Gastrocnemius medialis (tissue), 4 donors: ENCODE data around the gene ARFGAP1. TPM values are rescaled to one million over a fixed set of nuclear protein-coding genes. Genes with fewer than 3 reads are reported as not detected.

Experiments used
- ATAC-seq, 2 donors: fragments of 150-250 bp; one replicate each; pipeline ENCODE4 v1.9.1; 2016
- DNase-seq, 2 donors: peaks; one replicate each; pipeline ENCODE4 v3.0.0-alpha.2; 2019
- H3K27ac ChIP-seq, 4 donors: fragments of 200-600 bp; sonication (generic); 1 replicate in 1 of 4; 2 replicates in 3 of 4; pipeline ENCODE4 v1.5.1; 2016 to 2018; ENCODE audit warnings: mild to moderate bottlenecking in 2 of 4, moderate library complexity in 1 of 4
- H3K27me3 ChIP-seq, 3 donors: fragments of 200-600 bp; sonication (generic) in 2 of 3; 1 replicate in 1 of 3; 2 replicates in 2 of 3; pipeline versions ENCODE4 v1.5.1 to v1.6.0; 2016 to 2019; ENCODE audit warnings: mild to moderate bottlenecking in 1 of 3, moderate library complexity in 1 of 3
- H3K36me3 ChIP-seq, 2 donors: fragments of 200-600 bp; sonication (generic) in 1 of 2; one replicate each; pipeline ENCODE4 v1.5.1; 2017 to 2018
- H3K4me1 ChIP-seq, 2 donors: fragments of 200-600 bp; sonication (generic) in 1 of 2; one replicate each; pipeline ENCODE4 v1.5.1; 2016 to 2017; ENCODE audit warnings: mild to moderate bottlenecking in 2 of 2
- H3K4me3 ChIP-seq, 4 donors: fragments of 200-600 bp; sonication (generic) in 3 of 4; 1 replicate in 1 of 4; 2 replicates in 3 of 4; pipeline ENCODE4 v1.5.1; 2016 to 2019; ENCODE audit warnings: mild to moderate bottlenecking in 2 of 4
- H3K9me3 ChIP-seq, 3 donors: fragments of 200-600 bp; sonication (generic) in 2 of 3; 1 replicate in 1 of 3; 2 replicates in 2 of 3; pipeline ENCODE4 v1.5.1; 2016 to 2019
- CTCF ChIP-seq, 5 experiments: fragments of 450-650 bp in 3 of 5; fragments of 200-600 bp in 2 of 5; sonication (generic) in 2 of 5; IDR thresholded peaks in 4 of 5; conservative IDR thresholded peaks in 1 of 5; 1 replicate in 4 of 5; 2 replicates in 1 of 5; pipeline ENCODE4 v1.5.1; 2016 to 2019; ENCODE audit warnings: antibody characterized with exemption in 5 of 5, mild to moderate bottlenecking in 3 of 5, moderate library complexity in 3 of 5
- POLR2A ChIP-seq, 2 donors: fragments of 450-650 bp; IDR thresholded peaks; one replicate each; pipeline ENCODE4 v1.6.1; 2017; ENCODE audit warnings: antibody characterized with exemption in 2 of 2, mild to moderate bottlenecking in 2 of 2, moderate library complexity in 2 of 2
- in situ Hi-C, 4 donors: fragments of 200-750 bp; cut with MboI; loops; one replicate each; pipeline versions ENCODE4 v1.15.0 to v1.8.0; 2017; ENCODE audit warnings: low sequenced_read_pairs in 4 of 4
- intact Hi-C: fragments of 100-400 bp; cut with DNase I; formaldehyde crosslinking; loops from one replicate; pipeline ENCODE4 v1.15.1; 2023; ENCODE audit warnings: low total_unique reads
- total RNA-seq, 4 donors: library from RNA; depleted of rRNA; stranded (reverse); fragments of >200 nt; gene quantifications; one replicate each; pipeline versions ENCODE4 v1.1.0 to v1.2.3, GENCODE V29; 2016

ARFGAP1 gene
- total RNA-seq, 4 donors from 2014 or later: 15.2 to 24.4 (median 18.0) TPM

- DNase-seq (no peak), ATAC-seq (no peak)
- no peaks in the 10 kb centered on the region for H3K4me1 ChIP-seq
- no peaks in the 10 kb centered on the region for H3K9me3 ChIP-seq
- no peak overlapping the region for H3K4me3 ChIP-seq
- peaks cover 0 to 8% (median 8%) of the 10 kb centered on the region in 3 donors for H3K27me3 ChIP-seq
- H3K27ac ChIP-seq: no peak overlapping the region
- no peaks in the 10 kb centered on the region for H3K36me3 ChIP-seq
- intact Hi-C loops (no loop called here), in situ Hi-C loops (no loop called here)
- TF ChIP-seq POLR2A (IDR thresholded peaks at IDR 0.05) (no peak), CTCF (IDR thresholded peaks at IDR 0.05 in 4 of 5, conservative IDR thresholded peaks at IDR 0.05 in 1 of 5) (no peak)
Measured at GRCh38 chr20:63321148-63321831, 48.7 kb downstream of the ARFGAP1 start.

GRCh38 chr20:63322146-63322932 lies 49.7 kb downstream of the ARFGAP1 start:
- Histone ChIP-seq H3K4me1 (no peaks in the 10 kb centered on the region), H3K36me3 (no peaks in the 10 kb centered on the region), H3K4me3 (no peak overlapping the region), H3K27ac (no peak overlapping the region), H3K9me3 (no peaks in the 10 kb centered on the region), H3K27me3 (peaks cover 0 to 8% (median 8%) of the 10 kb centered on the region in 3 donors)
- ATAC-seq (no peak), DNase-seq (no peak)
- intact Hi-C loops (no loop called here), in situ Hi-C loops (no loop called here)
- no peak for TF ChIP-seq CTCF (IDR thresholded peaks at IDR 0.05 in 4 of 5, conservative IDR thresholded peaks at IDR 0.05 in 1 of 5)
- no peak for TF ChIP-seq POLR2A (IDR thresholded peaks at IDR 0.05)

- TF ChIP-seq CTCF (IDR thresholded peaks at IDR 0.05 in 4 of 5, conservative IDR thresholded peaks at IDR 0.05 in 1 of 5) (no peak), POLR2A (IDR thresholded peaks at IDR 0.05) (no peak)
- ATAC-seq (no peak), DNase-seq (no peak)
- intact Hi-C loops (no loop called here), in situ Hi-C loops (no loop called here)
- H3K9me3 ChIP-seq: no peaks in the 10 kb centered on the region
- H3K4me1 ChIP-seq: no peaks in the 10 kb centered on the region
- peaks cover 0 to 8% (median 8%) of the 10 kb centered on the region in 3 donors for H3K27me3 ChIP-seq
- H3K4me3 ChIP-seq: no peak overlapping the region
- no peak overlapping the region for H3K27ac ChIP-seq
- H3K36me3 ChIP-seq: no peaks in the 10 kb centered on the region
Measured at GRCh38 chr20:63322933-63323273, 50.3 kb downstream of the ARFGAP1 start.

- no peak for ATAC-seq
- Histone ChIP-seq H3K27me3 (peaks cover 0 to 8% (median 8%) of the 10 kb centered on the region in 3 donors), H3K9me3 (no peaks in the 10 kb centered on the region), H3K4me1 (no peaks in the 10 kb centered on the region), H3K4me3 (no peak overlapping the region), H3K27ac (no peak overlapping the region), H3K36me3 (no peaks in the 10 kb centered on the region)
- in situ Hi-C loops: no loop called here
- DNase-seq: no peak
- TF ChIP-seq CTCF (IDR thresholded peaks at IDR 0.05 in 4 of 5, conservative IDR thresholded peaks at IDR 0.05 in 1 of 5) (no peak), POLR2A (IDR thresholded peaks at IDR 0.05) (no peak)
- intact Hi-C loops: no loop called here
Measured at GRCh38 chr20:63323357-63323981, 50.9 kb downstream of the ARFGAP1 start.
